ENCODE results near the gene KRCC1. TPM values are rescaled to one million over a fixed set of nuclear protein-coding genes. Genes with fewer than 3 reads are reported as not detected.
"Not testable (repeated sequence)": the region's sequence is repeated elsewhere in the genome, so short reads cannot be mapped to it uniquely, and the experiment has no call there.

Gene KRCC1
- polyA plus RNA-seq, 1 donor from 2014 or later = 26.6 TPM

- H3K9me2 ChIP-seq (ENCODE audit: insufficient read depth, low read length) = no peaks in the 10 kb centered on the region
- no peak overlapping the region for H2AFZ ChIP-seq (ENCODE audit: low read depth, low read length)
- H3K79me2 ChIP-seq (replicated peaks; ENCODE audit: insufficient read depth, low read length) = no peaks in the 10 kb centered on the region
- no peaks in the 10 kb centered on the region for H3K27me3 ChIP-seq (ENCODE audit: insufficient read depth, low read depth, low read length)
- TF ChIP-seq EZH2 (IDR thresholded peaks at IDR 0.05; ENCODE audit: borderline replicate concordance, insufficient read depth, low read length, poor library complexity, severe bottlenecking) = no peak
- no peaks in the 10 kb centered on the region for H3K36me3 ChIP-seq (ENCODE audit: insufficient read depth, low read length)
- no peak overlapping the region for H3K4me2 ChIP-seq (ENCODE audit: low read length)
- H3K9ac ChIP-seq (ENCODE audit: low read length) = no peak overlapping the region
- H3K4me3 ChIP-seq (ENCODE audit: low read length) = no peak overlapping the region
- no peaks in the 10 kb centered on the region for H3F3A ChIP-seq (ENCODE audit: insufficient read depth, low read length, poor library complexity, severe bottlenecking)
- no peak overlapping the region for H3K27ac ChIP-seq (ENCODE audit: low read length)
- H4K20me1 ChIP-seq (ENCODE audit: insufficient read depth) = no peaks in the 10 kb centered on the region
- no peaks in the 10 kb centered on the region for H3K9me3 ChIP-seq (ENCODE audit: low read length)
Measured at GRCh38 chr2:88003074-88003755, 52.4 kb downstream of the KRCC1 start.

- H3K27ac ChIP-seq (ENCODE audit: low read length) = no peak overlapping the region
- H3K27me3 ChIP-seq (ENCODE audit: insufficient read depth, low read depth, low read length) = no peaks in the 10 kb centered on the region
- H3K36me3 ChIP-seq (ENCODE audit: insufficient read depth, low read length) = no peaks in the 10 kb centered on the region
- no peak overlapping the region for H3K4me3 ChIP-seq (ENCODE audit: low read length)
- no peaks in the 10 kb centered on the region for H4K20me1 ChIP-seq (ENCODE audit: insufficient read depth)
- H3K4me2 ChIP-seq (ENCODE audit: low read length) = no peak overlapping the region
- no peaks in the 10 kb centered on the region for H3F3A ChIP-seq (ENCODE audit: insufficient read depth, low read length, poor library complexity, severe bottlenecking)
- H3K9me2 ChIP-seq (ENCODE audit: insufficient read depth, low read length) = no peaks in the 10 kb centered on the region
- no peaks in the 10 kb centered on the region for H3K9me3 ChIP-seq (ENCODE audit: low read length)
- TF ChIP-seq SMC3 (conservative IDR thresholded peaks at IDR 0.05; ENCODE audit: poor library complexity) (no peak), POLR2AphosphoS5 (IDR thresholded peaks at IDR 0.05) (no peak), EP300 (conservative IDR thresholded peaks at IDR 0.05; ENCODE audit: poor library complexity, severe bottlenecking) (no peak), MXI1 (conservative IDR thresholded peaks at IDR 0.05; ENCODE audit: poor library complexity, severe bottlenecking) (no peak), CTCF (IDR thresholded peaks at IDR 0.05; ENCODE audit: poor library complexity, severe bottlenecking) (no peak), RAD21 (conservative IDR thresholded peaks at IDR 0.05) (no peak), TAF1 (IDR thresholded peaks at IDR 0.05; ENCODE audit: low read depth) (no peak), REST (IDR thresholded peaks at IDR 0.05; ENCODE audit: borderline replicate concordance) (no peak), EZH2 (IDR thresholded peaks at IDR 0.05; ENCODE audit: borderline replicate concordance, insufficient read depth, low read length, poor library complexity, severe bottlenecking) (no peak)
- no peak overlapping the region for H2AFZ ChIP-seq (ENCODE audit: low read depth, low read length)
- no peaks in the 10 kb centered on the region for H3K79me2 ChIP-seq (replicated peaks; ENCODE audit: insufficient read depth, low read length)
- H3K9ac ChIP-seq (ENCODE audit: low read length) = no peak overlapping the region
Measured at GRCh38 chr2:88002359-88002707, 53.2 kb downstream of the KRCC1 start.

GRCh38 chr2:88000474-88000873, 55.1 kb downstream of the KRCC1 start:
- H4K20me1 ChIP-seq (ENCODE audit: insufficient read depth); H2AFZ ChIP-seq (ENCODE audit: low read depth, low read length); H3K4me3 ChIP-seq (ENCODE audit: low read length); H3K9ac ChIP-seq (ENCODE audit: low read length); H3F3A ChIP-seq (ENCODE audit: insufficient read depth, low read length, poor library complexity, severe bottlenecking); H3K27me3 ChIP-seq (ENCODE audit: insufficient read depth, low read depth, low read length); H3K9me2 ChIP-seq (ENCODE audit: insufficient read depth, low read length); H3K36me3 ChIP-seq (ENCODE audit: insufficient read depth, low read length); H3K79me2 ChIP-seq (replicated peaks; ENCODE audit: insufficient read depth, low read length); H3K27ac ChIP-seq (ENCODE audit: low read length); H3K4me2 ChIP-seq (ENCODE audit: low read length); H3K9me3 ChIP-seq (ENCODE audit: low read length): not testable (repeated sequence)
